ENCODE measurements around the gene SLC24A3. TPM values are rescaled to one million over a fixed set of nuclear protein-coding genes. Genes with fewer than 3 reads are reported as not detected.

The SLC24A3 gene
- total RNA-seq, 2 donors from 2014 or later, result not detected

DNA sequence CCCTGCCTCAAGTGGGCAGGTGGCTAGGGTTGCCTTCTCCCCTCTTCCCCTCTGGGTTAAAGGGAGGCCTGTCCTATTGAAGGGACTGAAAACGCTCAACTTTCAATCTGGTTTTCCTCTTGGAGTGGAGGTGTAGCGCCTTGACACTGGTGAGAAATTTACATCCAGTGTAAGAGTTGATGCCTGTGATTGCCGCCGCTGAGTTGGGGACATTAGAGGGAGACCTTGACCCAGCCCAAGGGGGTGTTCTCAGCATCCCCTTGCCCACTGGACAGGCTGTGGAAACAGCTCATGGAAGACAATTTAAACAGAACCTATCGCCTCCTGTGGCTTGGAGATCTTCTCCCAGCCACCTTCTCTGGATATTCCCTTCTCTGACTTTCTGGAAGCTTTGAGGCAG is 61.6 kb downstream of the SLC24A3 start:
- no peaks in the 10 kb centered on the region for H3K4me1 Mint-ChIP-seq
- H3K9me3 Mint-ChIP-seq, result no peaks in the 10 kb centered on the region
- H3K36me3 Mint-ChIP-seq (ENCODE audit: low read depth), result no peaks in the 10 kb centered on the region
- H3K27ac Mint-ChIP-seq, result no peak overlapping the region
- no peak overlapping the region for H3K4me3 Mint-ChIP-seq
- no peaks in the 10 kb centered on the region for H3K27me3 Mint-ChIP-seq
- ATAC-seq (replicated peaks), result no peak

DNA sequence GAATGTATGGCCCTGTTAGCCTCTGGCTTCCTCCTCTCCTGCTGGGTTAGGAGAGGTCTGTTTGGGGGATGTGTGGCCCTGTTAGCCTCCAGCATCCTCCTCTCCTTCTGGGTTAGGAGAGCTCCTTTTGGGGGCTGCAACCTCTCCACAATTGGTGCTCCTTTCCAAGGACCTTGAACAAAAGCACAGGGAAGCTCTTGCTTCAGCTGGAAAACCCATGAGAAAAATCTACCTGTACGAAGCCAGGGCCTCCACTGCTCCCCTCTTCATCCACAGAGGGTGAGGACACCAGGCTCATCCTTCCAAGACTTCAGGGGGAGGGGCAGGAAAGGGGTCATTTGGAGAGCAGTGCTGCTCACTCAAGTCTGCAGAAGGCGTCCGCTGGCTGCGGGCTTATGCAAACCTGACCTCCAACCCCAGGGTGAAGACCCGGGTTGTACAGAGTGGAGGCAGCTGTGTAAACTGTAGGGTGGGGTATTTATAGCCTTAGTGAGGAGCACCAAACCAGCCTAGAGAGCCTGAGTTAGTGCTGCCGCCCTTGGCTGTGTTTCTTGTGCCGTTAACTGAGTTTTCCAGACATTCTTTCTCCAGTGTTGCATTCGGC is 62.1 kb downstream of the SLC24A3 start:
- no peak for ATAC-seq (replicated peaks)
- Mint-ChIP-seq H3K4me1 (no peaks in the 10 kb centered on the region), H3K9me3 (no peaks in the 10 kb centered on the region), H3K36me3 (ENCODE audit: low read depth) (no peaks in the 10 kb centered on the region), H3K27me3 (no peaks in the 10 kb centered on the region), H3K27ac (no peak overlapping the region), H3K4me3 (no peak overlapping the region)

DNA sequence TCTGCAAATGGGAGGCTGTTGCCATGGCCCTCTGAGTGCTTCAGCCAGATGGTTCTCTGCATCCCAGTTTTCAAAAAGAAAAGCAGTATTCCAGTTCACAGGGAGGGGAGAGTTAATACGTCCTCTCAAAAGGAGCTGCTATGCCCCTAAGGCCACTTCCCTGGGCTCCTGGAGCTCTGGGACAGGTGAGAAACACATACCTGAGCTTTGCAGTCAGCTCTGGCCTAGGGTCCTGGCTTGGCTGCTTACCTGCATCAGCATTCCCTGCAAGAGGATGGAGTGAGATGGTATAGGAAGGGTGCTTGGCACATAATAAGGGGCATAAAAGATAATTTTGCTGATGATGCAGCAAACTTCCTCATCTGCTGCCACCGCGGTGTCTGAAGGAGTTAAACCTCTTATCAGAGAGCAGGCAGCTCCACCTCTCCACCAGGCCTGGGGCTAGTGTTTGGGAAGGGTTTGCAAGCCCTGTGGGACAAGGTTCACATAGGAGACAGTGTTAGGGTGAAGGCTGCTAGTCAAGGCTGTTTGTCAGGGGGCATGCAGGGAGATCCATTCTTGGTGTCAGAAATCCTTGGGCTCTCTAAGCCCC is 62.7 kb downstream of the SLC24A3 start:
- no peaks in the 10 kb centered on the region for H3K4me1 Mint-ChIP-seq
- H3K4me3 Mint-ChIP-seq, result no peak overlapping the region
- H3K27me3 Mint-ChIP-seq, result no peaks in the 10 kb centered on the region
- H3K9me3 Mint-ChIP-seq, result no peaks in the 10 kb centered on the region
- ATAC-seq (replicated peaks), result no peak
- H3K36me3 Mint-ChIP-seq (ENCODE audit: low read depth), result no peaks in the 10 kb centered on the region
- no peak overlapping the region for H3K27ac Mint-ChIP-seq

DNA sequence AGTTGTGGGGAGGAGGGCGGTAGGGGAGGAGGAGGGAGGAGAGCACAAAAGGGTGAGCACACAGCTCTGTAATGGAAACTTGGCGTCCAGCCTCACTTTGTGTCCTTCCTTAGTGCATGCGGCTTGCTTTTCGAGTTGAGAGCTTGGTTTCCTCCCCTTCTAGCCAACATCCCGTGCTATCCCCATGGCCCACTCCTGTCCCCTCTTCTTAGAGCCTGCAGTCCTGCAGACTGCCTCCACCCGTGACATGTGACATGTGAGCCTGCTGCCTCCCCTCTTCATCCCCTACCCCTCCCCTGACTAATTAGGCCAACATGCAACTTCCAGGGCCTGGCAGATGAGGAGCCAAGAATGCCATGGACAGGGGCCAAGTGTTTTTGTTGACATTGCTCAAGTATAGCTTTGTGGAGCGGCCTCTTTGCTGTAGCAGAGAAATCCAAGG is 63.2 kb downstream of the SLC24A3 start:
- no peak for ATAC-seq (replicated peaks)
- Mint-ChIP-seq H3K4me3 (no peak overlapping the region), H3K27me3 (no peaks in the 10 kb centered on the region), H3K36me3 (ENCODE audit: low read depth) (no peaks in the 10 kb centered on the region), H3K4me1 (no peaks in the 10 kb centered on the region), H3K9me3 (no peaks in the 10 kb centered on the region), H3K27ac (no peak overlapping the region)

DNA sequence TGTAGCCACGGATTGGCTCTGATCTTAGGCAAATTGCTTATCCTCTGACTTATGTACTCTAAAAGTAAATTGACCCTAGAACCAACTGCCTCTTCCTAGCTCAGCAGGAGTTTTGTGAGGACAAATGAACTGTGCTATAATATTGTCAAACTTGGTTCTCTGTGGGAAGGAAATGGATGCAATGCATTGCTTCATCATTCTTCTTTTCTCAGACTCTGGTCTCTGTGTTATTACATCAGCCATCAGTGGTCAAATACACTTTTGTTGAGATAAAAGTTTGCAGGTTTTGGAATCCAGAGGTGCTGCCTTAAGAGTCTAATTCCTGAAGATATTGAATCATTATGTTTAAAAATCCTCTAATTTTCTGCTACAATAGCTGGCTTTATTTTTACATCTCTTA is 64.9 kb downstream of the SLC24A3 start:
- Mint-ChIP-seq H3K27me3 (no peaks in the 10 kb centered on the region), H3K27ac (no peak overlapping the region)

DNA sequence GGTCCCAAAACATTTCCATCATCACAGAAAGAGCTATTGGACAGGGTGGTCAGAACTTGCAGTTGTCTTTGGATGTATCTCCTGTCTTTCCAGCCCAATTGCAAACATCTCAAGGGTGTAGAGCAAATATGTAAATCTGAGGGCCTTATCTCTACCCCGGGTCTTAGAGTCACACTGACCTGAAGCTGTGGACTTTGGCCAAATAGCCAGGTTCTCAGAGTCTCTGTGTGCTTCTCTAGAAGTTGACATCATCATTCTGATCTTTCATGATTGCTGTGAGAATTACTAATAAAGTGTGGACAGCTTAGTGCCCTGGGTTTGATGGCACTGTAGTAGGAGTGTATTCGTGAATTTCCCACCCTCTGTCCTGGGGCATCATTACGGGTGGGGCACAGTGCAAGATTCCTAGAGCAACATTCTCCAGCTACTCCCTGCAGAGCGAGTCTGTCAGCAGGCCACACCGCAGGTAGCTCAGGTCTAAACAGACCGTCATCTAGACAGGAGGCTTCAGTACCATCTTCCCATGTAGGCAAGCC is 71.1 kb downstream of the SLC24A3 start:
- Mint-ChIP-seq H3K27me3 (no peaks in the 10 kb centered on the region), H3K4me3 (no peak overlapping the region), H3K27ac (no peak overlapping the region), H3K9me3 (no peaks in the 10 kb centered on the region), H3K4me1 (no peaks in the 10 kb centered on the region), H3K36me3 (ENCODE audit: low read depth) (no peaks in the 10 kb centered on the region)
- ATAC-seq (replicated peaks), result no peak

More for the DNA sequence above, 64.9 kb downstream of the SLC24A3 start:
- no peak for ATAC-seq (replicated peaks)
- no peaks in the 10 kb centered on the region for H3K4me1 Mint-ChIP-seq
- no peaks in the 10 kb centered on the region for H3K36me3 Mint-ChIP-seq (ENCODE audit: low read depth)
- no peaks in the 10 kb centered on the region for H3K9me3 Mint-ChIP-seq
- H3K4me3 Mint-ChIP-seq, result no peak overlapping the region

DNA sequence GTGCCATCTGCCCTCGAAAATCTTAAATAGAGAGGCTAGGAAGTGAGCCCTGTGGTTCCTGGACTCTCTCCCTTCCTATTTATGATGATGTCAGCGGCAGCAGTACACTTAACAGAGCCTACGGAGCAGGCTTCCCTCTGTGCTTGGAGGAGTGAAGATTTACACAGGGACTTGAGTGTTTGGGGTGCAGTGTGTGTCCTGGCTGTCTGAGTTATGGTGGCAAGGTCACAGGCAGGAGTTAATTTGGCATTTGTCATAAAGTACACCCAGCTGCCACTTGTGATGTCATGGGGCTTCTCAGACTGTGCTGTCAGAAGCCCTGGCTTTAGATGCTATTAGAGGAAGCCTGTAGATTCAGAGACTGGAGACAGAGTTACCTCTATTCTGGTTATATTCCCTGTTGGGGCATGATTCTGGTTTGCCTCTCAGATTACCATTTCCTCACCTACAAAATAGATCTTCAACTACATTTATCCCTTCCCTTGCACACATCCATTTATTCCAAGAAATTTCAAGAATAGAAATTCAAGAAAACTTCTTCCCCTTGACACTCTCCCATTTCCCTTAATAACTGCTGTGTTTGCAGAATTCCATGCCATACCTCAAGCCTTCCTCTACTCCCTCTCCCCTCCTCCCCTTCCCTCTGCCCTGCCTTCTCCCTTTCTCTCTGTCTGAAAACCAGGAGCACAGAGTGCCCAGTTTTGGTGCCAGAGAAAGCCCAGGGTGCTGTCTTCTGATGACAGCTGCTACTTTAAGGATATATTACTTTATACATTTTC is 72.1 kb downstream of the SLC24A3 start:
- Mint-ChIP-seq H3K36me3 (ENCODE audit: low read depth) (no peaks in the 10 kb centered on the region), H3K4me3 (no peak overlapping the region), H3K4me1 (no peaks in the 10 kb centered on the region), H3K27me3 (no peaks in the 10 kb centered on the region), H3K9me3 (no peaks in the 10 kb centered on the region), H3K27ac (no peak overlapping the region)
- no peak for ATAC-seq (replicated peaks)

DNA sequence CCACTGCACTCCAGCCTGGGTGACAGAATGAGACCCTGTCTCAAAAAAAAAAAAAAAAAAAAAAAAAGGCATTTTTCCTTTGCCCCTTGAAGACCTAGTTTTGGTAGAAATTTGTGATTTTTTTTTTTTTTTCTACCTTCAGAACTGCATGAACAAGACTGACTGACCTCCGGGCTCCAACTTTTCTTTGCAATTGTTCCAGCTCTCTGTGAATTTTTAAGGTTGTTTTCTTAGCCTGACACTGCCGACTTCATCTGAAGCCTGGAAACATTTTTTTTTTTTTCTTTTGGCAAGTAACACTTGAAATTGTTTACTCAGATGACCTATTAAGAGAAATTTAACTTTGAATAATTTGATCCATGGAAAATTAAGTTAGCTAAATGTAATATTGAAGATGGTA is 73.0 kb downstream of the SLC24A3 start:
- H3K27ac Mint-ChIP-seq, result no peak overlapping the region
- ATAC-seq (replicated peaks), result no peak
- H3K4me3 Mint-ChIP-seq, result no peak overlapping the region
- no peaks in the 10 kb centered on the region for H3K9me3 Mint-ChIP-seq
- H3K4me1 Mint-ChIP-seq, result no peaks in the 10 kb centered on the region
- no peaks in the 10 kb centered on the region for H3K27me3 Mint-ChIP-seq
- H3K36me3 Mint-ChIP-seq (ENCODE audit: low read depth), result no peaks in the 10 kb centered on the region

DNA sequence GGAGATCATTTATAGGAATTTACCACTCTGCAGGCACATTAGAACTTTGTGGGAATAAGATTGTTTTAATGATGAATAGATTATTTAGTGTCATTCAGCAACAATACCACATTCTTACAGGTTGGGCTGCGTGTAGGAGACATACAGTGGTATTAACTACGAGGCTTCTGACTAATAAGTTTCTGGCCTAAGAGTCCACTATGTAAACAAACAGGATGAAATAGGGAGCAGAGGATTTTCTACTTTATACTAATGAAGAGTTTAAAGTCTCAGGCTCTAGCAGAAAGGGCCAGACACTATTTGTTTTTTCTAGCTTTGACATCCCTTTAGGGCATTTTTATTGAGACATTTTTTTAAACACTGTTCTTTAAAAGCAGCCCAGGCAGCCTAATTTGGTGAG is 75.6 kb downstream of the SLC24A3 start:
- H3K27ac Mint-ChIP-seq, result no peak overlapping the region

DNA sequence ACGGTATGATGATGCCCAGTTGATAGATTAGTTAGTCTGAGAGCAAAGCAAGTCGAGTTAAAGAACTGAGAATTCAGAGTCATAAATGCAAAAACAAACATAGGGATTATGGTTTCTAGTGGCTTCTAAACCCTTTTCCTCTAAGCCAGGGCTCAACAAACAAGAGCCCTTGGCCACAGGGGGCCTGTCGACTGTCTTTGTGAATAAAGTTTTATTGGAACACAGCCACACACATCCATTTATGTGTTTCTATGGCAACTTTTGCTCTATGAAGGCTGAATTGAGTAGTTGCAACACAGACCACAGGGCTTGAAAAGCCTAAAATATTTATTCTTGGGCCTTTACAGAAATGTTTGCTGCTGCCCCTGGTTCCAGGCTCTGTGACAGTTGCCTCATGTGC is 76.2 kb downstream of the SLC24A3 start:
- Mint-ChIP-seq H3K9me3 (no peaks in the 10 kb centered on the region), H3K27me3 (no peaks in the 10 kb centered on the region), H3K4me1 (no peaks in the 10 kb centered on the region), H3K4me3 (no peak overlapping the region), H3K27ac (no peak overlapping the region), H3K36me3 (ENCODE audit: low read depth) (no peaks in the 10 kb centered on the region)
- ATAC-seq (replicated peaks), result no peak

More for the DNA sequence above, 75.6 kb downstream of the SLC24A3 start:
- Mint-ChIP-seq H3K4me1 (no peaks in the 10 kb centered on the region), H3K4me3 (no peak overlapping the region), H3K36me3 (ENCODE audit: low read depth) (no peaks in the 10 kb centered on the region), H3K27me3 (no peaks in the 10 kb centered on the region), H3K9me3 (no peaks in the 10 kb centered on the region)
- no peak for ATAC-seq (replicated peaks)

DNA sequence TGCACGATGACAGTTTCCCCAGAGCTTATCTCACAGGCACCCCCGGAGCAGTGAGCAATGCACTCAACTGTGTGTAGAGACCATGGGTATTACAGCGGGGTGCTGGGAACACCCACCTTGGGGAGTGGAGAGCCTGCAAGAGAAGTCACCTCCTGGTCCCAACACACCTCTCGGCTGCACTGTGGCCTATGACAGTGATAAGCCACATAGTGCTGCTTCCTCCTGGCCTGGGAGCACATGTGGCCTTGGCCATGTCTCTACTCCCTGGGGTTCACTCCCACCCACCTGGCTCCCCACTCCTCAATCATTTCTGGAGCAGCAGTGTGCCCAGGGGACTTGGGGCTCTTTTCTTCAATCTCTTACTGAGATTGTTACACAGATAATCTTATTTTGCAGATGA is 77.0 kb downstream of the SLC24A3 start:
- Mint-ChIP-seq H3K27me3 (peaks cover 2% of the 10 kb centered on the region), H3K4me3 (no peak overlapping the region), H3K36me3 (ENCODE audit: low read depth) (no peaks in the 10 kb centered on the region), H3K27ac (no peak overlapping the region), H3K9me3 (no peaks in the 10 kb centered on the region), H3K4me1 (no peaks in the 10 kb centered on the region)
- no peak for ATAC-seq (replicated peaks)

DNA sequence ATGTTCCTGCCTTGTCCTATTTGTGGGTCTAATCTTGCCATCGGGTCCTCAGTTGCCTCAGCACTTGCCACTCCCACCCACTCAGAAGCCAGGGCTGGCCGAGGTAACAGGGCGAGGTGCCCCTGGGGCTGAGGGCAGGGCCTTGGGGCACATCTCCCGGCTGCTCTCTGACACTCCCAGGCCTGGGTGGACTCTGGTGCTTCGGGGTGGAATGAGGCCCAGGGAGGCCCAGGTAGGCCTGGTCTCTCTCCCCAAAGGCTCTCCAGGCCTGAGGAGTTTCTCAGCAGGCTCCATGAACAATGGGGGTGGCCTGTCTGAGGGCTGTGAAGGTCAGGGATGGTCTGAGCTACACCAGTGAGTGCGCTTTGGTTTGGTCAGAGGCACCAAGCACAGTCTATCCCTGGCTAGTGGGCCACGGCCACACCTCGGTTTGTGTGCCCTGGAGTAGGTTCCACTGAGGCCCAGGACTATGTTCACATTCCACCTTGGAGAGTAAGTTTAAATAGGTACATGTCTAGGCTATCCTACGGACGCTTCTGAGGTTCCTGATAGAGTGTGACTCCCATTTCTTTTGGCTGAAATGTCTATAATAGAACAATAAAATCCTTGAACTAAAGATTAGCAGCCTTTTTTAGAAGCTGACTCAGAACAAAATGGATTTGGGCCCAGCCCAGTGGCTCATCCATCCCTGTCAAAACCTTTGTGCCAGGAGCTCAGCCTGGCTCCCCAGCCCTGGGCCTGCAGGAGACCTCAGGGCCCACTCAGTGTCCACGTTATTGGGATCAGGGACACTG is 78.8 kb downstream of the SLC24A3 start:
- no peak overlapping the region for H3K27ac Mint-ChIP-seq
- no peak overlapping the region for H3K4me3 Mint-ChIP-seq
- H3K9me3 Mint-ChIP-seq, result no peaks in the 10 kb centered on the region
- H3K4me1 Mint-ChIP-seq, result no peaks in the 10 kb centered on the region
- H3K27me3 Mint-ChIP-seq, result peaks cover 3% of the 10 kb centered on the region
- no peaks in the 10 kb centered on the region for H3K36me3 Mint-ChIP-seq (ENCODE audit: low read depth)
- ATAC-seq (replicated peaks), result no peak

DNA sequence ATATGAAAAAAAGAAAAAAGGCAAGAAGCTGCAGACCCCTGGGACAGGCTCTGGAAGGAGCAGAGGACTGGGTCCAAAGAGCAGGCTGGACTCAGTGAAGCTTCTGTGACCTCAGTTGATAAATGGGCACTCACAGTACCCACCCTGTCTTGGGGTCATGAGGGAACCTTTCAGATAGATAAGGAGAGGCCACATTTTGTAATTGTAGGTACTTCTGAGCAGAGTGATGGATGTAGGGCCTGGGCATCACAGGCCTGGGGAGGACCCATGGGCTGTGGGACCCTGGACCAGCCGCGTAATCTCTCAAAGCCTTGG is 79.3 kb downstream of the SLC24A3 start:
- H3K27me3 Mint-ChIP-seq, result peaks cover 3% of the 10 kb centered on the region
- no peaks in the 10 kb centered on the region for H3K4me1 Mint-ChIP-seq
- ATAC-seq (replicated peaks), result no peak
- no peaks in the 10 kb centered on the region for H3K9me3 Mint-ChIP-seq
- H3K27ac Mint-ChIP-seq, result no peak overlapping the region
- H3K4me3 Mint-ChIP-seq, result no peak overlapping the region
- no peaks in the 10 kb centered on the region for H3K36me3 Mint-ChIP-seq (ENCODE audit: low read depth)

DNA sequence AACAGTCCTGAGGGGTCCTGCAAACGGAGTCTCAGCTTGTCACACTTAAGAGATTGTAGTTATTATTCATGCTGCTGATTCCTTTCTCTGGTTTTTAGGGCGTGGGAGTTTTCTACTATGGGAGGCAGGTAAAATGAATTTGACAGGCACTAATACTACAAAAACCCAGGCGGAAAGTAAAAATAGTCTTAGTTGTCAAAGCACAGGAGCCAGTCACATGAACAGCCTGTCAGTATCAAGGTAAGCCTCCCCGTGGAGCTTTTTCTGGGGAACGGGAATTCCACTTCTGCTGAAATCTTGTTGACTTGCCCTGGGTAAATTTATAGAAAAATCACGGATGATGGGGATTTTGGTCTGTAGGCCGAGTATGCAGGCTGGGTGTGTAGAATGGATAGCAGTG is 79.8 kb downstream of the SLC24A3 start:
- H3K36me3 Mint-ChIP-seq (ENCODE audit: low read depth), result no peaks in the 10 kb centered on the region
- no peak overlapping the region for H3K27ac Mint-ChIP-seq
- H3K4me1 Mint-ChIP-seq, result no peaks in the 10 kb centered on the region
- H3K27me3 Mint-ChIP-seq, result peaks cover 5% of the 10 kb centered on the region
- no peak for ATAC-seq (replicated peaks)
- no peaks in the 10 kb centered on the region for H3K9me3 Mint-ChIP-seq
- H3K4me3 Mint-ChIP-seq, result no peak overlapping the region
